Natural killer cell (primary cell): ENCODE measurements around the gene NFYC. TPM values are rescaled to one million over a fixed set of nuclear protein-coding genes. Genes with fewer than 3 reads are reported as not detected.
A peak's percentile ranks its signal among the peaks of the same experiment; 100 is the strongest.

Source experiments
- ATAC-seq, 3 donors: fragments of 150-1000 bp in 2 of 3; fragments of 200-7000 bp in 1 of 3; cut with Tn5 transposase; 1 replicate in 1 of 3; 2 replicates in 2 of 3; pipeline ENCODE4 v1.10.0; 2021; ENCODE audit warnings: mild to moderate bottlenecking in 2 of 3, moderate library complexity in 2 of 3
- DNase-seq, 2 donors: peaks; one replicate each; pipeline versions ENCODE4 v3.0.0 to v3.0.0-alpha.2; 2013 to 2021; ENCODE audit warnings: mixed read lengths in 1 of 2
- H3K27ac ChIP-seq: one replicate; pipeline ENCODE4 v1.5.1; 2013; ENCODE audit warnings: mild to moderate bottlenecking, low read length
- H3K27me3 ChIP-seq: one replicate; pipeline ENCODE4 v1.6.1; 2013; ENCODE audit warnings: low read length; ENCODE audit not compliant: control insufficient read depth, insufficient read depth
- H3K36me3 ChIP-seq: one replicate; pipeline ENCODE4 v1.6.1; 2013; ENCODE audit warnings: low read length; ENCODE audit not compliant: control insufficient read depth, insufficient read depth
- H3K4me1 ChIP-seq: one replicate; pipeline ENCODE4 v1.6.1; 2013; ENCODE audit warnings: low read length; ENCODE audit not compliant: control insufficient read depth, insufficient read depth
- H3K4me3 ChIP-seq: one replicate; pipeline ENCODE4 v1.5.1; 2013; ENCODE audit warnings: low read length
- H3K9me3 ChIP-seq: one replicate; pipeline ENCODE4 v1.6.1; 2013; ENCODE audit warnings: low read length; ENCODE audit not compliant: control insufficient read depth, insufficient read depth
- H3K27ac Mint-ChIP-seq, 2 donors: one replicate each; pipeline ENCODE4 v1.8.0; 2022; ENCODE audit warnings: mild to moderate bottlenecking in 2 of 2, mixed read lengths in 2 of 2, moderate library complexity in 1 of 2
- H3K27me3 Mint-ChIP-seq, 2 donors: one replicate each; pipeline ENCODE4 v1.8.0; 2022; ENCODE audit warnings: low read depth in 2 of 2, mixed read lengths in 2 of 2
- H3K36me3 Mint-ChIP-seq: one replicate; pipeline ENCODE4 v1.8.0; 2022; ENCODE audit warnings: mixed read lengths
- H3K4me1 Mint-ChIP-seq, 2 donors: one replicate each; pipeline ENCODE4 v1.8.0; 2022; ENCODE audit warnings: mixed read lengths in 2 of 2
- H3K4me3 Mint-ChIP-seq: one replicate; pipeline ENCODE4 v1.8.0; 2022; ENCODE audit warnings: mild to moderate bottlenecking, moderate library complexity, mixed read lengths
- H3K9me3 Mint-ChIP-seq, 2 donors: one replicate each; pipeline ENCODE4 v1.8.0; 2022; ENCODE audit warnings: mixed read lengths in 2 of 2
- WGBS: methylation state at CpG from one replicate; pipeline ENCODE4 v1.1.7; 2013; ENCODE audit warnings: missing lambda C conversion rate; ENCODE audit not compliant: insufficient coverage; 5-methylcytosine and 5-hydroxymethylcytosine counted together
- intact Hi-C: fragments of 100-400 bp; cut with micrococcal nuclease; formaldehyde crosslinking; loops from one replicate; pipeline ENCODE4 v1.14.2; 2022
- total RNA-seq, 4 donors: library from RNA; stranded (reverse); fragments of 120-200 nt in 1 of 4; gene quantifications; one replicate each; pipeline versions ENCODE4 v1.2.3 to v1.2.4, GENCODE V29; 2013 to 2022
- TF ChIP-seq, protein P1 (sequence below): fragments of 200-600 bp; IDR thresholded peaks from one replicate; pipeline ENCODE4 v1.8.0; 2022; ENCODE audit warnings: antibody characterized with exemption

The NFYC gene
- total RNA-seq, 3 donors from 2014 or later (not counting 1 experiment from before 2014, with no cell fraction given): 38.7 to 60.4 (median 48.5) TPM

DNA sequence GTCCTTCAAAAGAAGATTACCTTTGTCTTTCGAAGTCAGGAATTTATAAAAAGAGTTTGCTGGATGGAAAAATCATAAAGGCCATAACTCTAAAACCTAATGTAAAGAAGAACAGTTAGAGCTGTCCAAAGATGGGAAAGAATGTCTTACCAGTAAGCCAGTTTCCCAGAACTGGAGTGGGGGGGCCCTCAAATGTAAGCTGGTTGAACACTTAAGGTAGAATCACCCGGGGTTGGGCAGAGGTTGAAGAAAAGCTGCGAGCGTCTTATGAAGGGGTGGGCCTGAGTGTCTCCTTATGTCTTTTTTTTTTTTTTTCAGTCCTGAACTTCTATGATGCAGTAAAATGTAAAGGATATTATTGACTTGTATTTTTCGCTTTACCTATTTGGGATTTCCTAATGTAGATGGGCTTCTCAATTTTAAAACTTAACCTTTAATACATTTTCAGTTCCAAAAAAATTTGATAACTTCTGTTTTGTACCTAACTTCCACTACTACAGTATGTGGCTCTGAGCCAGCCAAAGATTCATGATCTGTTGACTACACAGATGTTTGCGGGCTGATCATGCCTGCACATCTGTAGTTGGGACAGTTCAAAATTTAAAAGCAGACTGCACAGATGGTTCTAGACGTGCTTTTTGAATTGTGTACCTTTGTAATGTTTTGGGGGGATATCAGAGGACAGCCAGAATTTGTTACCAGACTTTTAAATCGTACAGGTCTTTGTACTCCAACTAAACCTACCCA is 43.6 kb downstream of the NFYC start:
- Mint-ChIP-seq H3K27me3 (no peaks in the 10 kb centered on the region), H3K4me1 (peaks cover 31 to 51% of the 10 kb centered on the region in 2 donors), H3K4me3 (no peak overlapping the region), H3K27ac (peak overlapping the region; percentile 28 to 50), H3K9me3 (no peaks in the 10 kb centered on the region), H3K36me3 (peaks cover 12% of the 10 kb centered on the region)
- TF ChIP-seq, protein P1, sequence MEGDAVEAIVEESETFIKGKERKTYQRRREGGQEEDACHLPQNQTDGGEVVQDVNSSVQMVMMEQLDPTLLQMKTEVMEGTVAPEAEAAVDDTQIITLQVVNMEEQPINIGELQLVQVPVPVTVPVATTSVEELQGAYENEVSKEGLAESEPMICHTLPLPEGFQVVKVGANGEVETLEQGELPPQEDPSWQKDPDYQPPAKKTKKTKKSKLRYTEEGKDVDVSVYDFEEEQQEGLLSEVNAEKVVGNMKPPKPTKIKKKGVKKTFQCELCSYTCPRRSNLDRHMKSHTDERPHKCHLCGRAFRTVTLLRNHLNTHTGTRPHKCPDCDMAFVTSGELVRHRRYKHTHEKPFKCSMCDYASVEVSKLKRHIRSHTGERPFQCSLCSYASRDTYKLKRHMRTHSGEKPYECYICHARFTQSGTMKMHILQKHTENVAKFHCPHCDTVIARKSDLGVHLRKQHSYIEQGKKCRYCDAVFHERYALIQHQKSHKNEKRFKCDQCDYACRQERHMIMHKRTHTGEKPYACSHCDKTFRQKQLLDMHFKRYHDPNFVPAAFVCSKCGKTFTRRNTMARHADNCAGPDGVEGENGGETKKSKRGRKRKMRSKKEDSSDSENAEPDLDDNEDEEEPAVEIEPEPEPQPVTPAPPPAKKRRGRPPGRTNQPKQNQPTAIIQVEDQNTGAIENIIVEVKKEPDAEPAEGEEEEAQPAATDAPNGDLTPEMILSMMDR: no peak
- intact Hi-C loops: no loop called here
- no peak overlapping the region for H3K27ac ChIP-seq
- H3K27me3 ChIP-seq: no peaks in the 10 kb centered on the region
- H3K4me1 ChIP-seq: no peaks in the 10 kb centered on the region
- DNase-seq: no peak
- H3K9me3 ChIP-seq: no peaks in the 10 kb centered on the region
- H3K36me3 ChIP-seq: peaks cover 15% of the 10 kb centered on the region
- 87% methylated on average over 6 of the region's 8 CpGs for WGBS
- no peak overlapping the region for H3K4me3 ChIP-seq
- no peak for ATAC-seq

GRCh38 chr1:40736085-40736531 is 44.6 kb downstream of the NFYC start:
- no peaks in the 10 kb centered on the region for H3K9me3 Mint-ChIP-seq
- Histone ChIP-seq H3K27me3 (no peaks in the 10 kb centered on the region), H3K9me3 (no peaks in the 10 kb centered on the region), H3K4me3 (no peak overlapping the region), H3K36me3 (peaks cover 19% of the 10 kb centered on the region), H3K4me1 (no peaks in the 10 kb centered on the region), H3K27ac (no peak overlapping the region)
- peaks cover 16% of the 10 kb centered on the region for H3K36me3 Mint-ChIP-seq
- peak overlapping the region in 1 of 2 donors; percentile 46 for H3K27ac Mint-ChIP-seq
- no peak overlapping the region for H3K4me3 Mint-ChIP-seq
- DNase-seq: no peak
- peaks cover 32 to 45% of the 10 kb centered on the region in 2 donors for H3K4me1 Mint-ChIP-seq
- no peak for ATAC-seq
- TF ChIP-seq, protein P1: no peak
- H3K27me3 Mint-ChIP-seq: no peaks in the 10 kb centered on the region
- intact Hi-C loops: no loop called here

- no peak for ATAC-seq
- Mint-ChIP-seq H3K36me3 (peaks cover 16% of the 10 kb centered on the region), H3K27me3 (no peaks in the 10 kb centered on the region), H3K4me1 (peaks cover 33 to 37% of the 10 kb centered on the region in 2 donors), H3K4me3 (no peak overlapping the region), H3K9me3 (no peaks in the 10 kb centered on the region), H3K27ac (peak overlapping the region in 1 of 2 donors; percentile 50)
- no peaks in the 10 kb centered on the region for H3K9me3 ChIP-seq
- intact Hi-C loops: no loop called here
- H3K27me3 ChIP-seq: no peaks in the 10 kb centered on the region
- H3K4me3 ChIP-seq: no peak overlapping the region
- no peak for DNase-seq
- WGBS: 97% methylated on average over 6 of the region's 6 CpGs
- H3K36me3 ChIP-seq: peaks cover 38% of the 10 kb centered on the region
- H3K4me1 ChIP-seq: no peaks in the 10 kb centered on the region
- TF ChIP-seq, protein P1: no peak
- no peak overlapping the region for H3K27ac ChIP-seq
Measured at GRCh38 chr1:40738831-40739230, 47.3 kb downstream of the NFYC start.
